GM12878 (cell line): ENCODE data around the gene MYLIP. TPM values are rescaled to one million over a fixed set of nuclear protein-coding genes. Genes with fewer than 3 reads are reported as not detected.

Source experiments
- ATAC-seq: fragments of 200-7000 bp; cut with Tn5 transposase; 3 replicates; pipeline ENCODE4 v1.9.1; 2020; ENCODE audit warnings: mild to moderate bottlenecking, moderate library complexity
- BruUV-seq: library from RNA; stranded (reverse); fragments of 400-500 nt; replicated peaks from 2 replicates; lab custom pipeline; 2021; lab: Mats Ljungman, UMichigan
- CTCF ChIA-PET: fragments of 300-600 bp; sonication (Branson Sonifier 250); formaldehyde crosslinking; extraction: SDS; loops from one replicate; lab custom pipeline; 2021; ENCODE audit warnings: inconsistent platforms; lab: Yijun Ruan, JAX
- POLR2A ChIA-PET: fragments of 350-600 bp; formaldehyde crosslinking; extraction: SDS; loops from one replicate; lab custom pipeline; 2021; ENCODE audit warnings: inconsistent platforms; lab: Charles Lee
- RAD21 ChIA-PET: fragments of 300-600 bp; sonication (Branson Sonifier 250); formaldehyde crosslinking; loops from one replicate; lab custom pipeline; 2023; ENCODE audit warnings: antibody characterized with exemption; ENCODE audit not compliant: unreplicated experiment; lab: Charles Lee
- SMC1A ChIA-PET: fragments of 300-600 bp; sonication (Branson Sonifier 250); formaldehyde crosslinking; loops from one replicate; lab custom pipeline; 2023; ENCODE audit not compliant: unreplicated experiment, uncharacterized antibody; lab: Charles Lee
- DNase-seq: peaks from one replicate; pipeline ENCODE4 v3.0.0-alpha.2; 2011; ENCODE audit warnings: low read depth, low spot score
- FAIRE-seq: peaks from 3 replicates; lab custom pipeline; 2011; peaks lifted over from hg19 to GRCh38; lab: Jason Lieb, UNC
- H2AFZ ChIP-seq: 2 replicates; pipeline ENCODE4 v1.6.0; 2011; ENCODE audit warnings: low read depth, low read length, control low read depth; ENCODE audit not compliant: control insufficient read depth
- H3K27ac ChIP-seq: 2 replicates; pipeline ENCODE4 v1.5.1; 2011; ENCODE audit warnings: control low read depth; ENCODE audit not compliant: control insufficient read depth, insufficient read depth
- H3K27me3 ChIP-seq, 2 experiments: replicated peaks in 1 of 2; 2 replicates each; pipeline versions ENCODE4 v1.6.0 to v1.6.1; 2011; ENCODE audit warnings: low read length in 1 of 2; ENCODE audit not compliant: control insufficient read depth in 2 of 2, insufficient read depth in 2 of 2
- H3K36me3 ChIP-seq, 2 experiments: 2 replicates each; pipeline ENCODE4 v1.5.1; 2011; ENCODE audit warnings: low read length in 1 of 2; ENCODE audit not compliant: control insufficient read depth in 2 of 2, insufficient read depth in 2 of 2
- H3K4me1 ChIP-seq: 2 replicates; pipeline ENCODE4 v1.6.1; 2011; ENCODE audit warnings: mild to moderate bottlenecking, low read length, moderate library complexity, mixed read lengths; ENCODE audit not compliant: control insufficient read depth, insufficient read depth
- H3K4me2 ChIP-seq: 2 replicates; pipeline ENCODE4 v1.6.0; 2011; ENCODE audit warnings: control low read depth; ENCODE audit not compliant: control insufficient read depth, insufficient read depth
- H3K4me3 ChIP-seq: fragments of 200-600 bp; sonication (generic); 2 replicates; pipeline ENCODE4 v1.5.1; 2016
- H3K79me2 ChIP-seq: 2 replicates; pipeline ENCODE4 v1.6.0; 2011; ENCODE audit warnings: low read length; ENCODE audit not compliant: control insufficient read depth, insufficient read depth
- H3K9ac ChIP-seq: 2 replicates; pipeline ENCODE4 v1.8.0; 2011; ENCODE audit warnings: low read length, control low read depth, mixed read lengths; ENCODE audit not compliant: control insufficient read depth, insufficient read depth
- H3K9me3 ChIP-seq: replicated peaks from 3 replicates; pipeline ENCODE4 v1.5.1; 2011; ENCODE audit warnings: mild to moderate bottlenecking, low read length; ENCODE audit not compliant: control insufficient read depth, insufficient read depth
- H4K20me1 ChIP-seq: 2 replicates; pipeline ENCODE4 v1.6.0; 2011; ENCODE audit not compliant: control insufficient read depth, insufficient read depth
- KLF5 ChIP-seq: fragments of 450-650 bp; IDR thresholded peaks from 2 replicates; pipeline ENCODE4 v1.6.1; 2014; ENCODE audit warnings: mild to moderate bottlenecking; ENCODE audit not compliant: partially characterized antibody
- POLR2AphosphoS2 ChIP-seq: IDR thresholded peaks from 2 replicates; pipeline ENCODE4 v1.6.1; 2011; ENCODE audit warnings: low read depth, mild to moderate bottlenecking, low read length, improper control_type of control experiment, moderate library complexity
- RAD51 ChIP-seq: fragments of 450-650 bp; IDR thresholded peaks from 2 replicates; pipeline ENCODE4 v1.6.1; 2016; ENCODE audit warnings: moderate library complexity, mild to moderate bottlenecking, inconsistent platforms
- SIN3A ChIP-seq: IDR thresholded peaks from 2 replicates; pipeline ENCODE4 v1.6.1; 2012; ENCODE audit warnings: low read depth, low read length, improper control_type of control experiment
- SPI1 ChIP-seq: IDR thresholded peaks from 2 replicates; pipeline ENCODE4 v1.6.1; 2011; ENCODE audit warnings: low read depth, mild to moderate bottlenecking, low read length, moderate library complexity, borderline replicate concordance; ENCODE audit not compliant: insufficient read depth
- SREBF2 ChIP-seq: IDR thresholded peaks from 2 replicates; pipeline ENCODE4 v1.6.1; 2012; ENCODE audit warnings: mild to moderate bottlenecking, low read length
- WRNIP1 ChIP-seq: IDR thresholded peaks from 2 replicates; pipeline ENCODE4 v1.6.1; 2011; ENCODE audit warnings: low read depth, low read length, improper control_type of control experiment, borderline replicate concordance
- WGBS: methylation state at CpG from one replicate; pipeline ENCODE4 v1.1.6; 2016; ENCODE audit warnings: low lambda C conversion rate; ENCODE audit not compliant: insufficient replicate concordance, insufficient coverage; ENCODE audit errors: missing lambda C conversion rate; 5-methylcytosine and 5-hydroxymethylcytosine counted together
- in situ Hi-C: fragments of 300-500 bp; cut with MboI; formaldehyde crosslinking; loops from 9 replicates; pipeline ENCODE4 v1.14.3; 2018; ENCODE audit warnings: mixed read lengths
- intact Hi-C: fragments of 100-400 bp; cut with micrococcal nuclease; formaldehyde crosslinking; loops from one replicate; pipeline ENCODE4 v1.14.2; 2022; ENCODE audit not compliant: unreplicated experiment
- polyA plus RNA-seq, 11 experiments: library from polyadenylated mRNA; depleted of rRNA in 4 of 11; unstranded in 6 of 11; stranded (reverse) in 5 of 11; fragments of >200 nt; fragmentation: Nextera tagmentation in 4 of 11; fragmentation: Illumina TruSeq in 1 of 11; extraction: Ambion mirVana in 4 of 11; extraction: Trizol in 1 of 11; gene quantifications; 1 replicate in 1 of 11; 2 replicates in 10 of 11; pipeline versions ENCODE4 v1.2.1 to v1.2.3, GENCODE V29; 2011 to 2016; ENCODE audit warnings: inconsistent platforms in 2 of 11, missing spikeins in 2 of 11, low read depth in 1 of 11
- total RNA-seq, 4 experiments: library from RNA; depleted of rRNA in 3 of 4; stranded (reverse); fragments of >200 nt in 3 of 4; fragmentation: Illumina TruSeq in 1 of 4; extraction: Trizol in 1 of 4; gene quantifications; 2 replicates each; pipeline versions ENCODE4 v1.2.1 to v1.2.3, GENCODE V29; 2013 to 2021
- TF ChIP-seq, protein P1 (sequence below): IDR thresholded peaks from 2 replicates; pipeline ENCODE4 v1.6.1; 2012; ENCODE audit warnings: low read depth, low read length, improper control_type of control experiment
- TF ChIP-seq, protein P2 (sequence below): fragments of 450-650 bp; IDR thresholded peaks from 2 replicates; pipeline ENCODE4 v1.6.1; 2017; ENCODE audit warnings: mild to moderate bottlenecking, moderate library complexity
- TF ChIP-seq, protein P3 (sequence below): fragments of 150-350 bp; IDR thresholded peaks from 2 replicates; pipeline ENCODE4 v1.6.1; 2016; ENCODE audit warnings: low read depth, low read length
- TF ChIP-seq, protein P4 (sequence below): fragments of 450-650 bp; IDR thresholded peaks from 2 replicates; pipeline ENCODE4 v1.6.1; 2017; ENCODE audit warnings: borderline replicate concordance

MYLIP gene
- total and polyA plus RNA-seq, 10 of the 15 experiments (the other 5 are each of a cell fraction or from before 2014, with no cell fraction given) = 5.3 to 123 (median 12.5) TPM

DNA sequence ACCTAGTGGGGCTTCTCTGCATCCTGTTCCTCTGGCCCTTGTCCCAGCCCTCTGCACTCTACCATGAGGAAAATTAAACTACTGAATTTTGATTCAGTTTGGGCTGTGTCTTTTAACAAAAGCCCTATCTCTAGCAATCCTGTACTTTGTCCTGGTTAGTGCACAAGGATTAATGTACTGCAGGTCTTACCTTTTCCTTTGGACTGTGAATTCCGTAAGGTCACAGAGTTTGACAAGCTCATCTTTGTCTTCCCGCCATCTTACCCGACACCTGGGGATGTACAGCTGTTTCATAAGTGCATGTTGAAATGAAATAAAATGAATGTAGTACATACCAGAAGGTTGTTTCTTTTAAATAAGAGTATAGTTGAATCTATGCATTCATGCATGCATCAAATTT, 41.5 kb upstream of the MYLIP start (continued):
- TF ChIP-seq, protein P1, sequence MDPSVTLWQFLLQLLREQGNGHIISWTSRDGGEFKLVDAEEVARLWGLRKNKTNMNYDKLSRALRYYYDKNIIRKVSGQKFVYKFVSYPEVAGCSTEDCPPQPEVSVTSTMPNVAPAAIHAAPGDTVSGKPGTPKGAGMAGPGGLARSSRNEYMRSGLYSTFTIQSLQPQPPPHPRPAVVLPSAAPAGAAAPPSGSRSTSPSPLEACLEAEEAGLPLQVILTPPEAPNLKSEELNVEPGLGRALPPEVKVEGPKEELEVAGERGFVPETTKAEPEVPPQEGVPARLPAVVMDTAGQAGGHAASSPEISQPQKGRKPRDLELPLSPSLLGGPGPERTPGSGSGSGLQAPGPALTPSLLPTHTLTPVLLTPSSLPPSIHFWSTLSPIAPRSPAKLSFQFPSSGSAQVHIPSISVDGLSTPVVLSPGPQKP = no peak
- TF ChIP-seq, all 136 proteins: peak for 0

DNA sequence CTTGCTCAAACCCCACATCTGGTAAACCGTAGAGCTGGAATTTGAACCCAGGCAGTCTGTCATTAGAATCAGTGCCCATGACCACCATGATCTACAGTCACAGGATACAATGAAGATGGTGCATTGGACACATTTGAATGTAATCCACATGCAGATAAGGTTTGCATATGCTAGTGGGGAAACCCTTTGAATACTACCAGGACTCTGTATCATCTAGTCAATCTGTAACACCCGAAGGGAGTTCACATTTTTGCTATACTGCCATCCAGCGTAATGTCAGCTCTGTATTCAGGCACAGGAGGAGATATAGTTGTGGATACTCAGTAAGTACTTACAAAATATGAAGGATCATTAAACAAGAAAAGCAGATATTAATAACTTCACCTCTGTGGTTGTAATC, 40.5 kb upstream of the MYLIP start:
- Histone ChIP-seq H3K4me2 (no peak overlapping the region), H3K9me3 (no peaks in the 10 kb centered on the region), H3K79me2 (no peaks in the 10 kb centered on the region), H3K36me3 (no peaks in the 10 kb centered on the region), H2AFZ (no peak overlapping the region), H3K27me3 (no peaks in the 10 kb centered on the region), H4K20me1 (no peaks in the 10 kb centered on the region), H3K9ac (no peak overlapping the region), H3K4me3 (no peak overlapping the region), H3K27ac (no peak overlapping the region), H3K4me1 (no peaks in the 10 kb centered on the region)
- 67% methylated on average over 3 of the region's 3 CpGs for WGBS
- DNase-seq (no peak), FAIRE-seq (no peak), ATAC-seq (no peak)
- TF ChIP-seq RAD51 (no peak), WRNIP1 (no peak), SREBF2 (no peak), SIN3A (no peak), SPI1 (no peak), POLR2AphosphoS2 (no peak), KLF5 (no peak)
- TF ChIP-seq, protein P2, sequence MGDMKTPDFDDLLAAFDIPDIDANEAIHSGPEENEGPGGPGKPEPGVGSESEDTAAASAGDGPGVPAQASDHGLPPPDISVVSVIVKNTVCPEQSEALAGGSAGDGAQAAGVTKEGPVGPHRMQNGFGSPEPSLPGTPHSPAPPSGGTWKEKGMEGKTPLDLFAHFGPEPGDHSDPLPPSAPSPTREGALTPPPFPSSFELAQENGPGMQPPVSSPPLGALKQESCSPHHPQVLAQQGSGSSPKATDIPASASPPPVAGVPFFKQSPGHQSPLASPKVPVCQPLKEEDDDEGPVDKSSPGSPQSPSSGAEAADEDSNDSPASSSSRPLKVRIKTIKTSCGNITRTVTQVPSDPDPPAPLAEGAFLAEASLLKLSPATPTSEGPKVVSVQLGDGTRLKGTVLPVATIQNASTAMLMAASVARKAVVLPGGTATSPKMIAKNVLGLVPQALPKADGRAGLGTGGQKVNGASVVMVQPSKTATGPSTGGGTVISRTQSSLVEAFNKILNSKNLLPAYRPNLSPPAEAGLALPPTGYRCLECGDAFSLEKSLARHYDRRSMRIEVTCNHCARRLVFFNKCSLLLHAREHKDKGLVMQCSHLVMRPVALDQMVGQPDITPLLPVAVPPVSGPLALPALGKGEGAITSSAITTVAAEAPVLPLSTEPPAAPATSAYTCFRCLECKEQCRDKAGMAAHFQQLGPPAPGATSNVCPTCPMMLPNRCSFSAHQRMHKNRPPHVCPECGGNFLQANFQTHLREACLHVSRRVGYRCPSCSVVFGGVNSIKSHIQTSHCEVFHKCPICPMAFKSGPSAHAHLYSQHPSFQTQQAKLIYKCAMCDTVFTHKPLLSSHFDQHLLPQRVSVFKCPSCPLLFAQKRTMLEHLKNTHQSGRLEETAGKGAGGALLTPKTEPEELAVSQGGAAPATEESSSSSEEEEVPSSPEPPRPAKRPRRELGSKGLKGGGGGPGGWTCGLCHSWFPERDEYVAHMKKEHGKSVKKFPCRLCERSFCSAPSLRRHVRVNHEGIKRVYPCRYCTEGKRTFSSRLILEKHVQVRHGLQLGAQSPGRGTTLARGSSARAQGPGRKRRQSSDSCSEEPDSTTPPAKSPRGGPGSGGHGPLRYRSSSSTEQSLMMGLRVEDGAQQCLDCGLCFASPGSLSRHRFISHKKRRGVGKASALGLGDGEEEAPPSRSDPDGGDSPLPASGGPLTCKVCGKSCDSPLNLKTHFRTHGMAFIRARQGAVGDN = no peak
- TF ChIP-seq, protein P3, sequence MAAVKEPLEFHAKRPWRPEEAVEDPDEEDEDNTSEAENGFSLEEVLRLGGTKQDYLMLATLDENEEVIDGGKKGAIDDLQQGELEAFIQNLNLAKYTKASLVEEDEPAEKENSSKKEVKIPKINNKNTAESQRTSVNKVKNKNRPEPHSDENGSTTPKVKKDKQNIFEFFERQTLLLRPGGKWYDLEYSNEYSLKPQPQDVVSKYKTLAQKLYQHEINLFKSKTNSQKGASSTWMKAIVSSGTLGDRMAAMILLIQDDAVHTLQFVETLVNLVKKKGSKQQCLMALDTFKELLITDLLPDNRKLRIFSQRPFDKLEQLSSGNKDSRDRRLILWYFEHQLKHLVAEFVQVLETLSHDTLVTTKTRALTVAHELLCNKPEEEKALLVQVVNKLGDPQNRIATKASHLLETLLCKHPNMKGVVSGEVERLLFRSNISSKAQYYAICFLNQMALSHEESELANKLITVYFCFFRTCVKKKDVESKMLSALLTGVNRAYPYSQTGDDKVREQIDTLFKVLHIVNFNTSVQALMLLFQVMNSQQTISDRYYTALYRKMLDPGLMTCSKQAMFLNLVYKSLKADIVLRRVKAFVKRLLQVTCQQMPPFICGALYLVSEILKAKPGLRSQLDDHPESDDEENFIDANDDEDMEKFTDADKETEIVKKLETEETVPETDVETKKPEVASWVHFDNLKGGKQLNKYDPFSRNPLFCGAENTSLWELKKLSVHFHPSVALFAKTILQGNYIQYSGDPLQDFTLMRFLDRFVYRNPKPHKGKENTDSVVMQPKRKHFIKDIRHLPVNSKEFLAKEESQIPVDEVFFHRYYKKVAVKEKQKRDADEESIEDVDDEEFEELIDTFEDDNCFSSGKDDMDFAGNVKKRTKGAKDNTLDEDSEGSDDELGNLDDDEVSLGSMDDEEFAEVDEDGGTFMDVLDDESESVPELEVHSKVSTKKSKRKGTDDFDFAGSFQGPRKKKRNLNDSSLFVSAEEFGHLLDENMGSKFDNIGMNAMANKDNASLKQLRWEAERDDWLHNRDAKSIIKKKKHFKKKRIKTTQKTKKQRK = no peak
- TF ChIP-seq, protein P4, sequence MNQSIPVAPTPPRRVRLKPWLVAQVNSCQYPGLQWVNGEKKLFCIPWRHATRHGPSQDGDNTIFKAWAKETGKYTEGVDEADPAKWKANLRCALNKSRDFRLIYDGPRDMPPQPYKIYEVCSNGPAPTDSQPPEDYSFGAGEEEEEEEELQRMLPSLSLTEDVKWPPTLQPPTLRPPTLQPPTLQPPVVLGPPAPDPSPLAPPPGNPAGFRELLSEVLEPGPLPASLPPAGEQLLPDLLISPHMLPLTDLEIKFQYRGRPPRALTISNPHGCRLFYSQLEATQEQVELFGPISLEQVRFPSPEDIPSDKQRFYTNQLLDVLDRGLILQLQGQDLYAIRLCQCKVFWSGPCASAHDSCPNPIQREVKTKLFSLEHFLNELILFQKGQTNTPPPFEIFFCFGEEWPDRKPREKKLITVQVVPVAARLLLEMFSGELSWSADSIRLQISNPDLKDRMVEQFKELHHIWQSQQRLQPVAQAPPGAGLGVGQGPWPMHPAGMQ = no peak
- POLR2A ChIA-PET = interaction anchor here (2.3 kb wide), 1 partner anchor 10 kb away, joined by 6 read pairs; no protein-coding TSS in a partner anchor
- SMC1A ChIA-PET = interaction anchor here (0.6 to 2.3 kb wide), 7 partner anchors 9 to 413 kb away, joined by 3 to 11 read pairs (median 4); no protein-coding TSS in a partner anchor
- RAD21 ChIA-PET = interaction anchor here (1.2 kb wide), 1 partner anchor 94 kb away, joined by 4 read pairs; no protein-coding TSS in a partner anchor
- in situ Hi-C loops (no loop called here), intact Hi-C loops (no loop called here)
- no TSS peak for BruUV-seq
- CTCF ChIA-PET = interaction anchor here (0.6 to 1.4 kb wide), 3 partner anchors 9 to 185 kb away, joined by 3 to 4 read pairs (median 4); no protein-coding TSS in a partner anchor
